GM13976 (cell line): Measurements from ENCODE around the gene CPNE5.

ENCODE experiments used
- DNase-seq: peaks from one replicate; pipeline ENCODE4 v3.0.0; 2012; ENCODE audit warnings: low spot score
- CTCF ChIP-seq: IDR thresholded peaks from 2 replicates; pipeline ENCODE4 v1.5.1; 2012; ENCODE audit warnings: borderline replicate concordance, mild to moderate bottlenecking; ENCODE audit not compliant: insufficient read depth; ENCODE audit errors: extremely low read depth, missing control alignments, control extremely low read depth
- in situ Hi-C: fragments of 300-500 bp; cut with MboI; formaldehyde crosslinking; loops from one replicate; pipeline ENCODE4 v1.12.0; 2022; ENCODE audit warnings: low sequenced_read_pairs, mixed read lengths, inconsistent platforms; ENCODE audit not compliant: unreplicated experiment

Gene CPNE5

DNA sequence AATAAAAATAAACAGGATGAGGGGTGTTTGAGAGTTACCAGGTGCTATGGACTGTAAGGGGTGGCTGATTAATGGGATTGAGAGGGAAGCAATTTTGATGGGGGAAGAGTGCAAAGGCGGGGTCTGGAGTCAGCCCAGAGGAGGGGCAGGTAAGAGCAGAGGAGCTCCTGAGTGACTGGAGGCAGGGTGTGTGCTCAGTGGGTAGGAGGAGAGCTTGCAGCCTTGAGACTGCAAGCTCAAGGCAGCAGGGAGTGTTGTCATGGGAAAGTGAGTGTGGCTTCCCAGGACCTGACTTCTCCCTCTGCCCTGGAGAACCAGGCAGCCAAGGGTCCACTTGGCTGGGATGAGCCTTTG is 87.4 kb downstream of the CPNE5 start:
- no peak for DNase-seq
- in situ Hi-C loops: loop anchor here (10.0 to 25.0 kb wide), 2 partner anchors 137 to 460 kb away; no protein-coding TSS in a partner anchor
- TF ChIP-seq CTCF: no peak

DNA sequence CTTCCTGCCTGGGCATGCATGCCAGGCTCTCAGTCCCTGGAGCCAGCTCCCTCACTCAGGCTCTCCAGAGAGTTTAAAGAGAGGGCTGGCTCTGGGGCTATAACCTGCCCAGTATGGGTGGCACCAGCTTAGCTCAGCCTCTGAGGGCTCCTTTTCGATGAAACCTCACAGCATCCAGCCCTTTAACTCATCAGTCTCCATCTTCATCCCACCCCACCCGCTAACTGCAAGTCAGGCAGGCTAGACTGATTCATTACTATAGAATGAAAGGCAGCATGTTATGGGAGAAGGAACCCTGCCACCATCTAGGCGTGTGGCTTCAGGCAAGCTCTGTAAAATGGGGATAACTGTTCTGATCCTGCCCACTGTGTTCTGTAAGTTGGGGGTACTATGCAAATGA is 88.2 kb downstream of the CPNE5 start:
- in situ Hi-C loops: loop anchor here (10.0 to 25.0 kb wide), 2 partner anchors 136 to 461 kb away; no protein-coding TSS in a partner anchor
- no peak for DNase-seq

GRCh38 chr6:36749829-36750489 is 89.3 kb downstream of the CPNE5 start:
- no peak for DNase-seq
- TF ChIP-seq CTCF: no peak
- in situ Hi-C loops: loop anchor here (10.0 to 25.0 kb wide), 2 partner anchors 135 to 462 kb away; no protein-coding TSS in a partner anchor

More for the DNA sequence above, 88.2 kb downstream of the CPNE5 start:
- no peak for TF ChIP-seq CTCF

- no peak for DNase-seq
- in situ Hi-C loops: no loop called here
- no peak for TF ChIP-seq CTCF
Measured at GRCh38 chr6:36746251-36746650, 93.0 kb downstream of the CPNE5 start.

DNA sequence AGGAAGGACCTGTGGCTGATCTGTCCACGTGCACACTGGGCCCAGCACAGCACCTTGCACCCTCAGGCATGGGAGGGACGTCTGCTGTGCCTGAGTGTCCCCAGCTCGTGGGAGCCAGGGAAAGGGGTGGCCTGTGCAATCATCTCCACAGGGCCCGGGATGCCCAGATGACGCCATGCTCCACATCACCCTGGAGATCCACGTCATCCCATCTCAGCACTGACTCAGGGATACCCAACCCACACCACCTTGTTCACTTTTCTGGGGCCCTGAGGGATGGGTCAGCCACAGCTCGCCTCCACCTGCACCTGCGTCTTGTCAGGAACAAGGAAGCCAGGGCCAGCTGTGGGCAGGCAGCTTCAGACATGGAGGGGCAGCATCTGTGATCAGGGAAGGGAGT is 93.4 kb downstream of the CPNE5 start:
- in situ Hi-C loops: no loop called here
- TF ChIP-seq CTCF: no peak
- DNase-seq: no peak

DNA sequence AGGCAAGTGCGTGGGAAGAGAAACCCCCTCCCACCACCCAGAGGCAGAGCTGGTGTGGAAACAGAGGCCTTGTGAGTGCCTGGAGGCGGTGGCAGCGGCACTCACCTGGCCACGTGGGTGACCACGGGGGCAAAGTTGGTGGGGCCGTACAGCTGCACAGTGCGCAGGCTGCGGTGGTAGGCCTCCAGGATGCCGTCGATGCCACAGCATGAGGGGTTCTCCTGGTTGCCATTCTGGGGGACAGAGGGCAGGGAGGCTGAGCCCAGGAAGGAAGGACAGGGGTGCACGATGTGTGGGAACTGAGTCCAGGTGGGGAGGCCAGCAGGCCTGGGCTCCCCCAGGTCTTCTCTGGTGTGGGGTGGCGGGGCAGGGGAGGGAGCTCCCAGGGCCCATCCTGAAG is 94.0 kb downstream of the CPNE5 start:
- DNase-seq: no peak
- in situ Hi-C loops: no loop called here
- TF ChIP-seq CTCF: no peak
